ENCODE results near the gene SOX2.

SOX2 gene

DNA sequence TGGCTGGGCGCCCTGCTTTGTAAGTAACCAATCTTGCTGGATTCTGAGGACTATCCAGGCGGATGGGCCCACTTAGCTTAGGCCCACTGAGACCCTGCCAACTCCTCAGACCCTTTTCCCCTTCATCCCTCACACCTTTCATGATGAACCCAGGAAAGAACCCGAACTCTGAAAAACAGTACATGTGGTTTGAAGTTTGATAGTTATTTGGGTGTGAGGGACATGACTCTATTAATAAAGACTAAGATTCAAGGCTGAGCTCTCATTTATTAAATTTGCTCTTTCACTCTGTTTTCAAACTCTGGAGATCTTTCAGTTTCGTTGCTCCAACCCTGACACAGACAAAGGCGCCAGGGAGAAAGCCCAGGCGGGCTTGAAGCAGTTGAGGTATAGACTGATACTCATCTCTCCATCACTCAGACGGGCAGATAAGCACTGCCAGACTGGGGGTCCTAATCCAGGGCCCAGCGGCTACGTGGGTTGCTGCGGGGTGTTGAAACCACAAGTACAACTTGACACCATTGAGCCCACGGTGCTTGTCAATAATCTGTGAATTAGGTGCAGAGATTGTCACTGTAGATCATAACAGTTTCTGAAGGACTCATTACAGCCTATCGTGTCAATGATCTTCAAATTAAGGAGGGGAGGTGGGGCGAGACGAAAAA lies 7.2 kb upstream of the SOX2 start:
- DNase-seq (ENCODE audit: low read depth), result no peak

DNA sequence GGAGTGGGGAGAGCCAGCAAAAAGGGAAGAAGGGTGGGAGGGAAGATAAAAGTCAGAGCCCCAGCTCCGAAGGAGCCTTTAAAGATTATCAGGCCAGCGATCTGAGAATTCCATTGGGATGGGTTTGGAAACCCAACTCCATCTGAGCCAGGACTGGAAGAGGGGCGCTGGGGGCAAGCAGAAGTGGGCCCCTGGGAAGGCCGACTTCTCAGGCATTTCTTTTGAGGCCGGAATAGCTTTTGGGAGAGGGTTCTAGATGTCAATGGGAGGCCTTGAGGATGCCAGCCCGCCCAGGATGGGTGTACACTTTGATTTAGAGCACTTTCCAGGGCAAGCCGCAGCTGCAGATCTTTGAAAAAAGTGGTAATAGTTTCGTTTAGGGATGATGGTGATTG lies 6.6 kb upstream of the SOX2 start:
- no peak for DNase-seq (ENCODE audit: low read depth)

DNA sequence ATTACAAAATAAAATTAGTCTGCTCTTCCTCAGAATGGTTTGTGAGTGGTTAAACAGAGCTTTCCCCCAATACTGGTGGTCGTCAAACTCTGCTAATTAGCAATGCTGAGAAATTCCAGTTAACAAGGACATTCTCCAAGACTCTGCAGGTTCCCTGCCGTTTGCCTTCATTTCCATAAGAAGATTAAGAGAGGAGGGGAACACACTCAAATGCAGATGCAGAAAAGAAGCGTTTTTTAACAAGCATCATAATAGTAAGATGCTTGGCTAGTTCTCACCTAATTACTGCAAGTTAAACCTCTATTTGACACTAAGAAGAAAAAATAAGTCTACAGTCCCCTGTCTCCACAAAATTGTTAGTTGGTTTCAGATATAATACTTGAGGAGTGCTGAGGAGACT lies 3.7 kb upstream of the SOX2 start:
- DNase-seq (ENCODE audit: low read depth), result no peak

DNA sequence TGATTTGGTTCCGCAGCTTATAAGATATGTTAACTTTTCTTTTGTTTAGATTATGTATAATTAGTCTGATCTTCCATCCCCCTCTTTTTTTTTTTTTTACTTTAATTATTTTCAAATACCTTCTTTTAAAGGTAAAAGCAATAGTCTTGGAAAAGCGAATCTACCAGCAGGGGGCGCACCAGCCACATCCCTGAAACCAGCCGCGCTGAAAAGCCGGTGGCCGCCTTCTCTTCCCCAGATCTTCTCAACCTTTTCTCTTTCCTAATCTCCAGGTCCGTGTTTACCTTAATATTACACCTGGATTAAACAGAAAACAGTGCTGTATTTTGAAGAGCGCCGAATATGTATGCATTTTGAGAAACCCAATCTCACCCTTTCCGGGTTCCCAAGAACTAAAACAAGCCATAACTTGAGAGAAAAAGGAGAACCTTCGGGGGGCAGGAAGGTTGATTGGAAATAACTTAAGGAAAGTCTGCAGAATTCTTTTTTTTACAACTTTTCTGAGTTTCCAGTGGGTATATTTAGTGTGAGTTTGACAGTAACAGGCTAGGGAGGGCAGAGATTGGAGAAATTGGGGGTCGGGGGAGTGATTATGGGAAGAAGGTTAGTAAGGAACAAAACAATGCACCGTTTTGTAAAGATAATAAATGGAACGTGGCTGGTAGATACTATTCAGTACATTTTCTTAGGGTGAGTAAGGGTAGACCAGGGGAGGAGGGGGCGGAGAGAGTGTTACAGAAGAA lies 2.0 kb upstream of the SOX2 start:
- DNase-seq (ENCODE audit: low read depth), result peak; percentile 55

DNA sequence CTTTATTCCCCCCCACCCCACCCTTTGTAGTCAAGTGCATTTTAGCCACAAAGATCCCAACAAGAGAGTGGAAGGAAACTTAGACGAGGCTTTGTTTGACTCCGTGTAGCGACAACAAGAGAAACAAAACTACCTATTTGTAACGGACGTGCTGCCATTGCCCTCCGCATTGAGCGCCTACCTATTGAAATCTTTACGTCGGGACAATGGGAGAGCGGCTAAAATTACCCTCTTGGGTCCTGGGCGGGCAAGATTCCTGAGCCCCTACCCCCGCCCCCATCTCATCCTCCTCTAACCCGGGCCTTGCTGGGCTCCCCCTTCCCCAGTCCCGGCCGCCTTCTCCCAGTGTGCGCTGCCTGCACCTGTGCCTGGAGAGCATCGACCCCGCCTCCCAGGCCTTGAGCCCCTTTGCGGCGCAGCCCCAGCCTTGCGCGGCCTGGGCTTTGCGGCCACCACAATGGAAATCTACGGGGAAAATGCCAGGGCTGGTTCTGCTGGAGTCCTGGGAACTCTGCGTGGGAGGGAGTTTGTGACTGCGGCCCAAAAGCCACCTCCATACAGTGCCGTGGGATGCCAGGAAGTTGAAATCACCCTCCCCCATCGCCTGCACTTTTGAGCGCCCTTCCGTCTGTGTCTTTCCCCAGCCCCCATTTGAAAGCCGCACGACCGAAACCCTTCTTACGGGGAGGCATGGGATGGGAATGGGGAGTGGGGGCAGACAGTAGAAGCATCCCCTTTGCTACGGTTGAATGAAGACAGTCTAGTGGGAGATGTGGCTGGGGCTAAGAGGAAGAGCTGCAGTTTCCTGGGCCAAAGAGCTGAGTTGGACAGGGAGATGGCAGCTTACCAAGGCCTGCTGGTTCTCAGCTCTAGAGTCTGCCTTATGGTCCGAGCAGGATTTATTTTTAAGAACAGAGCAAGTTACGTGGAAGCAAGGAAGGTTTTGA lies 1.1 kb upstream of the SOX2 start:
- no peak for DNase-seq (ENCODE audit: low read depth)

DNA sequence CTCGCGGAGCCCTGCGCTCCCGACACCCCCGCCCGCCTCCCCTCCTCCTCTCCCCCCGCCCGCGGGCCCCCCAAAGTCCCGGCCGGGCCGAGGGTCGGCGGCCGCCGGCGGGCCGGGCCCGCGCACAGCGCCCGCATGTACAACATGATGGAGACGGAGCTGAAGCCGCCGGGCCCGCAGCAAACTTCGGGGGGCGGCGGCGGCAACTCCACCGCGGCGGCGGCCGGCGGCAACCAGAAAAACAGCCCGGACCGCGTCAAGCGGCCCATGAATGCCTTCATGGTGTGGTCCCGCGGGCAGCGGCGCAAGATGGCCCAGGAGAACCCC lies 464 bp downstream of the SOX2 start:
- DNase-seq (ENCODE audit: low read depth), result no peak

DNA sequence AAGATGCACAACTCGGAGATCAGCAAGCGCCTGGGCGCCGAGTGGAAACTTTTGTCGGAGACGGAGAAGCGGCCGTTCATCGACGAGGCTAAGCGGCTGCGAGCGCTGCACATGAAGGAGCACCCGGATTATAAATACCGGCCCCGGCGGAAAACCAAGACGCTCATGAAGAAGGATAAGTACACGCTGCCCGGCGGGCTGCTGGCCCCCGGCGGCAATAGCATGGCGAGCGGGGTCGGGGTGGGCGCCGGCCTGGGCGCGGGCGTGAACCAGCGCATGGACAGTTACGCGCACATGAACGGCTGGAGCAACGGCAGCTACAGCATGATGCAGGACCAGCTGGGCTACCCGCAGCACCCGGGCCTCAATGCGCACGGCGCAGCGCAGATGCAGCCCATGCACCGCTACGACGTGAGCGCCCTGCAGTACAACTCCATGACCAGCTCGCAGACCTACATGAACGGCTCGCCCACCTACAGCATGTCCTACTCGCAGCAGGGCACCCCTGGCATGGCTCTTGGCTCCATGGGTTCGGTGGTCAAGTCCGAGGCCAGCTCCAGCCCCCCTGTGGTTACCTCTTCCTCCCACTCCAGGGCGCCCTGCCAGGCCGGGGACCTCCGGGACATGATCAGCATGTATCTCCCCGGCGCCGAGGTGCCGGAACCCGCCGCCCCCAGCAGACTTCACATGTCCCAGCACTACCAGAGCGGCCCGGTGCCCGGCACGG lies 991 bp downstream of the SOX2 start:
- no peak for DNase-seq (ENCODE audit: low read depth)

DNA sequence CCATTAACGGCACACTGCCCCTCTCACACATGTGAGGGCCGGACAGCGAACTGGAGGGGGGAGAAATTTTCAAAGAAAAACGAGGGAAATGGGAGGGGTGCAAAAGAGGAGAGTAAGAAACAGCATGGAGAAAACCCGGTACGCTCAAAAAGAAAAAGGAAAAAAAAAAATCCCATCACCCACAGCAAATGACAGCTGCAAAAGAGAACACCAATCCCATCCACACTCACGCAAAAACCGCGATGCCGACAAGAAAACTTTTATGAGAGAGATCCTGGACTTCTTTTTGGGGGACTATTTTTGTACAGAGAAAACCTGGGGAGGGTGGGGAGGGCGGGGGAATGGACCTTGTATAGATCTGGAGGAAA lies 1.5 kb downstream of the SOX2 start:
- DNase-seq (ENCODE audit: low read depth), result no peak

DNA sequence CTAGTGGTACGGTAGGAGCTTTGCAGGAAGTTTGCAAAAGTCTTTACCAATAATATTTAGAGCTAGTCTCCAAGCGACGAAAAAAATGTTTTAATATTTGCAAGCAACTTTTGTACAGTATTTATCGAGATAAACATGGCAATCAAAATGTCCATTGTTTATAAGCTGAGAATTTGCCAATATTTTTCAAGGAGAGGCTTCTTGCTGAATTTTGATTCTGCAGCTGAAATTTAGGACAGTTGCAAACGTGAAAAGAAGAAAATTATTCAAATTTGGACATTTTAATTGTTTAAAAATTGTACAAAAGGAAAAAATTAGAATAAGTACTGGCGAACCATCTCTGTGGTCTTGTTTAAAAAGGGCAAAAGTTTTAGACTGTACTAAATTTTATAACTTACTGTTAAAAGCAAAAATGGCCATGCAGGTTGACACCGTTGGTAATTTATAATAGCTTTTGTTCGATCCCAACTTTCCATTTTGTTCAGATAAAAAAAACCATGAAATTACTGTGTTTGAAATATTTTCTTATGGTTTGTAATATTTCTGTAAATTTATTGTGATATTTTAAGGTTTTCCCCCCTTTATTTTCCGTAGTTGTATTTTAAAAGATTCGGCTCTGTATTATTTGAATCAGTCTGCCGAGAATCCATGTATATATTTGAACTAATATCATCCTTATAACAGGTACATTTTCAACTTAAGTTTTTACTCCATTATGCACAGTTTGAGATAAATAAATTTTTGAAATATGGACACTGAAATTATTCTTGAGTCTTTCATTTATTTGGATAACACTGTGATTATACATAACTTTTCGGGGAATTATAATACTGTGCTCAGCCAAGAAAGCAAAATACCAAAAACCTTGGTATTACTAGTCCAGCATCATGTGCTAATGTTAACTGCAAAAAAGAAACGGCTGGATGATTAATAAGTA lies 2.2 kb downstream of the SOX2 start:
- no peak for DNase-seq (ENCODE audit: low read depth)

DNA sequence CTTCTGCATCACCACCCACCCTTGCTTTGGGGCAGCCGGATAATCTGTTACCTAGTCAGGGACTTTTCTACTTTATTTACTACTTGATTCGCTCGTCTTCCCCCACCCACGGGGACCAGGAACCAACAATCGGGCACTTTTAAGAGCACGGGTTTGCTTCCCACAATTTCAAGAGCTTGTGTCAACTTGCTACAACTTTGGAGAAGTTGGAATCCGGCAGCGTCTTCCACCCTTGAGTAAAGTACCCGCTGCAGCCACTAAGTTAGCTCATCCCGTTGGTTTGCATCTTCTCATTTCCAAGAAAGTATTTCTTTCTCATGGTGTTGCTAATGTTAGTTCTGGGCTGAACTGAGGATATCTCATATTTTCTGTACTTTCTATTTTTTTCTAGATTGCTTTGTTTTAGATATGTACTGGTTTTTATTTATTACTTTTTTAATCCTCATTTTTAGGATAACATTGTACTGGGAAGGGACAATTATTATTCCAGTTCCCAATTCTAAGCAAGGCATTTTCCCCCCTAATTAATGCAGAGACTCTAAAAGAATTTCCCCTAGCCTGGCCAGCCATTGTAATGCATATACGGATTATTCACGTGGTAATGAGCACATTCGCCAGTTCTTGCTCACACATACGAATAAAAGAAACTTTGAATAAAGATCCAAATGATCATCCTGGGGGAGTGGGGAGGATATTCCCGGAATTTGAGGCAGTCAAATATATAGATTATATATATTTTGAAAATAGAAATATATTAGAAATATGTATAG lies 4.0 kb downstream of the SOX2 start:
- DNase-seq (ENCODE audit: low read depth), result no peak

DNA sequence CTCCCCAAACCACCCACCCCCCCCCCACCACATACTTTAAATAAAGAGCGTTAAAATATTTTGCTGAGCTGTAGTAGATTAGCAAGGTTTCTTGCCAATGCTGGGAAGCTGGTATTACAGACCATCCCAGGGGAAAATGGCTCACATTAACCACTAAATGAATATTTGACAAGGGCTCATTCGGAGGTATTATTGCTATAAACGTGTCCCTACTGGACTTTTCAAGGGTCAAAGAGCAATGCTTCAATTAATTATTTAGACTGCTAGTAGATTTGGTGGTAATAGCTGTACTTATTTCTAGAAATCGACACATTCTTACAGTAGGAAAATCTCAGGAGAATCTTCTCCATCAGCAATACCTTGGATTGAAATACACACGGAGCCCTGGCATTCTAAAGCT lies 5.2 kb downstream of the SOX2 start:
- DNase-seq (ENCODE audit: low read depth), result no peak

DNA sequence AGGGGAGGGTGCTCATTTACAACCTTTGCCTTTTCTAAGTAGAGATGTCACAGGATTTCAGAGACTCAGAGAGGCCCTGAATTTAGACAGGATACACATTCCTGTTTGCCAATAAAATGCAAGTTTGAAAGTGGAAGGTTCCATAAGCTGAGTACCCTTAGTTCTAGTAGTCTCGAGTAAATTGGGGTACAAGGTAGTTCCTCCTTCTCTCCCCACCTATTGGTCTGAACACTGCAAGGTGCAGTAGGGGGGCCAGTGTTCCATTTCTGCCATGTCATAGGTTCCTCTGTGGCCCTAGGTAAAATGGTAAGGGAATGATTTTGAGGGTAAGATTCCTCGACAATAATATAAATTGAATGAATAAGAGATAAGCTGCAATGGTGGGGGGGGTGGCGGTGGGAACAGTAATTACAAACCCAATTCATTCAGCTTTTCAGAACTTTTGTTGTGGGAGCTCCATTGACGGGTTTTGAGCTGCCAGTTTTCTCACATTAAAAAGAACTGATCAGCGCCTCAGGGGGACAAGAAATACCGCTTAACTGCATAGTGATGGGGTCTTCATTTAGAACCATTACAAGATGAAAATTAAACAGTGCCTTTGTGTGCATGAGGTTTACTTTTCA lies 5.9 kb downstream of the SOX2 start:
- no peak for DNase-seq (ENCODE audit: low read depth)

DNA sequence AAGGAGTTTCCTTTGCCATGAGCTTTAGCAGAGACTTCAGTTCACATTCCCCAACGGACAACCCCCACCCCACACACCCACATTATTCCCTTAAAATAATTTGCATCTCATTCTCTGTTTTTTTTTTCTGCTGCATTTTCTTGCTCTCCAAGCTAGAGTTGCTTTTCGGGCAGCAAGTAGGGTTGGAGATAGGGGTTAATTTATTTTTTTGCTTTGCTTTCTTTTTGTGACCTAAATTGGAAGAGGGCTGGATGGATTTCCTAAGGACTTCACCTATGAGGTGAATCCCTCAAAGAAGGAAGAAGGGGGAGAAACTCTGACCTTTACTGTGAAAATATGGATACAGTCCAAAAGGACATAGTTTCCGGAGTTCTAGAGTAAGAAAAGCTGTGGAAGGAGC lies 6.6 kb downstream of the SOX2 start:
- no peak for DNase-seq (ENCODE audit: low read depth)

DNA sequence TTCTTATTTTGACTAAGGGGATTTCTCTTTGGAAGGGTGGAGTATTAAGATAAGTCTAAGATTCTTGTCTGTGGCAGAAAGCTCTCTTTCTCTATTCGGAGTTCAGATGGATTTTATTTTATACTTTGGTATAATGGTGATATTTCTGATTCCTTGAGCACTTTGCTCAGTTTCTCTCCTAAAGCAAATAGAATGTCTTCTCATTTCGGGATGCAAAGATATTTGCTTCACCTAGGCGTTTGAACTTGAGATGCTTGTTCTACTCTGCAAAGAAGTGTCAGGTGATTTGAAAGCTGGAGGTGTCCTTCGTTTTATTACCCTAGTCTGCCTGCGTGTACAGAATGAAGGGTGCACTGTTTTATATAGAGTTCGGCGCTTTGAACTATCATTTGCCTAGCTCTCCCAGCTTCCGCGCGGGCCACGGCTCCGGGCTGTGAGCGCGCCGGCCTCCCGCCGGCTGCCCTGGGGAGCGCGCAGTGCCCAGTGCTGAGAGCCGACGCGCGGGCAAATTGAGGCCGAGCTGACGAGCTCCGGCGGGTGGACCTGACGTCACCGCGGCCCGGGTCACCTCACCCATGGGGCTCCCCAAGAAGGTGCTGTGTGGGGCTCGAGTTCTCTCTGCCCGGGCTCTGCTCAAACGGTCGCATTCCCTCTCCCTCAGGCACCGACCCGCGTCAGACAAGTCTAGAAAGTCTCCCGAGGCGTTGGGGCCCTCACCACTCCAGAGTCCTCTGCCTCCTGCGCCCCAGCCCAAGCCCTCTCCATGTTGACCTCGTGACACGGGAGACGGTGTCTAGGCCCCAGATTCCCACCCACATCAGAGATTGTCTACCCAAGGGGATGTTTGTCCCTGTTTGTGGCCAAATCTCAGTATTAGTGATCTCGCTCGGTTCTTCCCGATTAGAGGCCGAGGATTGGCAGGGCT lies 7.5 kb downstream of the SOX2 start:
- DNase-seq (ENCODE audit: low read depth), result no peak

DNA sequence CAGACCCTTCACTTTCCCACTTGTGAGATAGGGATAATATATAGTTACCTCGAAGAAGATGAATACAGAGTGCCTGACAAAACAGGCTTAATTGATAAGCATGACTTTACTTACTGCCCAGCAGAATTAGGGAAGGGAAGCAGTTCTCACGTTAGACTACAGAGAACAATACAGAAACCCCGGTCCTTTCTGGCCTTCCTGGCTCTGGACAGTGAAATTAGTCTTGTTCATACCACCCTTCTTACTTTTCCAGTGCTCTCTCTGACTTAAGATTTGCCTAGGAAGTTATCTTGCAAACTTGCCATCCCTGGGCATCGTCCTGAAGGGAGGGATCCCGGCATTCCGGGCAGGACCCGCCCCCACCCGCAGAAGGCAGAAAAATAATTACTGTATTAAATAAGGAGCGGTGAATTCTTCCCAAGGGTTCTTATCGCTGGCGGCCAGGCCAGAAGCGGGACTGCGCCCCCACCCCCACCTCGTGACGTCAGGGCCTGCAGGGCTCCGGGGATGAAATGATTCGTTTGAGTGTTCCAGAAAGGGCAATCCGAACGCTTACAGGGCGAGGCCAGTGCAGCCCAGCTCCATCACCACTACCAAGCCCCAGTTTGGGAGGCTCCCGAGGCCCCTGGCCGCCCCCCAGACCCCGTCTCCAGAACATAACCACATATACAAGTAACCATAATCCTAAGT lies 8.4 kb downstream of the SOX2 start:
- no peak for DNase-seq (ENCODE audit: low read depth)

DNA sequence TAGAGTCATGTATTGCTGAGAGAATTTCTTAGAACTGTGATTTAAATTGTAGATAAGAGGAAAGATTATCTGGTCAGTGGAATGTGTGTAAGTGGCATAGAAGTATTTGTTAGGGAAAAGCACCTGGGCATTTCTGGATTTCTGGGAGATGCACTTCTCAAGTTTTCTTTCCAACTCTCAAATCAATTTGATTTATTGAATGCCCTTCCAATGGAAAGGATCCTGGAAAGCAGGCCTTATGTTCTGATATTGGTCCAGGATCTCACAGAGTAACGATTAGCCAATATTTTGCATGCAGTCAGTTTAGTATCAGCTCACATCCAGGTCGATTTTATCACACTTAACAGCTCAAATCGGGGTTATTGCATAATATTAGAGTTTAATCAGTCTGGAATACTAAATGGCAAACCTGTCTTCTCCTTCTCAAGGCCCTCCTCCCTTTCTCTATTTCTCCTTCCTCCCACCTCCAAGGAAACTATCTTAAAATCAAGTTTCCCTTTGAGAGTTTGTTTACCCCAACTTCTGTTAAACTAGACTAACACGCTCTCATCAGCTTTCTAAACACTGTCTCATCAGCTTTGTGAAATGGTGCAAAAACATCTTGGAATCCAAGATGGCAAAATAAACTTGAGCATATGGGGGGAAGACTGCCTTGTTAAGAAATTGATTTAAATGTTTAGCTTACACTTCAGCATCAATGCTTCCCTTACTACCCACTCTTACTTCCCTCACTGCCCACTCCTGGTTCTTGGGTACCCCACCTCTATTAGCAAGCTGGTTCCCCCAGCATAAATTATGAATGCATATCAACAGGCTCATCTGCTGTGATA lies 9.5 kb downstream of the SOX2 start:
- DNase-seq (ENCODE audit: low read depth), result no peak

DNA sequence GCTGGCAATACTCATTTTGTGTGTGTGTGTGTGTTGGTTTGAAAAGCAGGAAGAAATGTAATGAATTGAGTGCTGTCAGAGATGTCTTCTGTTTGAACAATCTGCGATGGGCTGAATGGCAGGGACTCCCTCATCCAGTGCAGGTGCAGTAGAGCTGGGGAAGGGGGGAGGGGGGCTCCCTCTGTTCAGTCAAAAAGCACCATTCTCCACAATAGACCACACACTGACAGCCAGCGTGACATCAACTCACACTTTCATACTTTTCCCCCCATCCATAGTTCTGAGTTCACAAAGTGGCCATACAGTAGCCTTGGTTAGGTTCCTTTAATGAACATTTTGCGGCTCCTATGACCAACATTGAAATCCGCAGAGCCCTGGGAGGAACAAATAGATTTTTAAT lies 10.4 kb downstream of the SOX2 start:
- DNase-seq (ENCODE audit: low read depth), result no peak

Measured in iris pigment epithelial cell (primary cell).